Loucy (cell line): Measurements from ENCODE around the gene AKR7A2.

Source experiments
- CTCF ChIP-seq: fragments of 200-600 bp; sonication (generic); conservative IDR thresholded peaks from 2 replicates; pipeline ENCODE4 v1.5.1; 2014; ENCODE audit warnings: mild to moderate bottlenecking, antibody characterized with exemption, low read length
- EZH2phosphoT487 ChIP-seq: fragments of 200-600 bp; IDR thresholded peaks from 2 replicates; pipeline ENCODE4 v1.6.1; 2018; ENCODE audit warnings: antibody characterized with exemption, mild to moderate bottlenecking, moderate library complexity, borderline replicate concordance

GRCh38 chr1:19342894-19343616 is 31.1 kb upstream of the AKR7A2 start:
- TF ChIP-seq CTCF: no peak
- no peak for TF ChIP-seq EZH2phosphoT487
